Keratinocyte (primary cell): Measurements from ENCODE around the gene SYT8. TPM values are rescaled to one million over a fixed set of nuclear protein-coding genes. Genes with fewer than 3 reads are reported as not detected.

Experiments
- DNase-seq: peaks from one replicate; pipeline ENCODE4 v3.0.0-alpha.2; 2011; ENCODE audit warnings: low read depth, missing footprints, low spot score
- FAIRE-seq: peaks from 2 replicates; lab custom pipeline; 2011; peaks lifted over from hg19 to GRCh38; lab: Jason Lieb, UNC
- H2AFZ ChIP-seq: 2 replicates; pipeline ENCODE4 v1.6.0; 2012; ENCODE audit warnings: low read length, control low read depth, inconsistent platforms; ENCODE audit not compliant: control insufficient read depth
- H3K27ac ChIP-seq: 2 replicates; pipeline ENCODE4 v1.5.1; 2011; ENCODE audit warnings: low read length; ENCODE audit not compliant: control insufficient read depth, insufficient read depth
- H3K27me3 ChIP-seq: 3 replicates; pipeline ENCODE4 v1.6.0; 2011; ENCODE audit warnings: low read length; ENCODE audit not compliant: control insufficient read depth, insufficient read depth; ENCODE audit errors: extremely low read depth
- H3K36me3 ChIP-seq, 2 experiments: 2 replicates in 1 of 2; 3 replicates in 1 of 2; pipeline ENCODE4 v1.5.1; 2011; ENCODE audit warnings: low read length in 2 of 2, mild to moderate bottlenecking in 1 of 2; ENCODE audit not compliant: control insufficient read depth in 2 of 2, insufficient read depth in 2 of 2; ENCODE audit errors: extremely low read depth in 1 of 2
- H3K4me1 ChIP-seq: 3 replicates; pipeline ENCODE4 v1.5.1; 2011; ENCODE audit warnings: low read length; ENCODE audit not compliant: control insufficient read depth, insufficient read depth; ENCODE audit errors: extremely low read depth
- H3K4me2 ChIP-seq: 3 replicates; pipeline ENCODE4 v1.6.0; 2011; ENCODE audit warnings: low read depth, low read length; ENCODE audit not compliant: control insufficient read depth, insufficient read depth; ENCODE audit errors: extremely low read depth
- H3K4me3 ChIP-seq, 3 experiments: fragments of 200-600 bp in 1 of 3; sonication (generic) in 1 of 3; 2 replicates in 2 of 3; 3 replicates in 1 of 3; pipeline ENCODE4 v1.5.1; 2011 to 2016; ENCODE audit warnings: low read length in 3 of 3, mild to moderate bottlenecking in 3 of 3, control low read depth in 2 of 3, inconsistent platforms in 1 of 3, low read depth in 1 of 3, mixed read lengths in 1 of 3, mixed run types in 1 of 3, moderate library complexity in 1 of 3; ENCODE audit not compliant: control insufficient read depth in 2 of 3, insufficient read depth in 2 of 3; ENCODE audit errors: extremely low read depth in 1 of 3
- H3K79me2 ChIP-seq: 2 replicates; pipeline ENCODE4 v1.6.0; 2012; ENCODE audit warnings: low read length; ENCODE audit not compliant: control insufficient read depth, insufficient read depth
- H3K9ac ChIP-seq: 3 replicates; pipeline ENCODE4 v1.6.0; 2011; ENCODE audit warnings: low read length; ENCODE audit not compliant: control insufficient read depth, insufficient read depth; ENCODE audit errors: extremely low read depth
- H3K9me1 ChIP-seq: 3 replicates; pipeline ENCODE4 v1.6.0; 2011; ENCODE audit warnings: low read length; ENCODE audit not compliant: control insufficient read depth, insufficient read depth; ENCODE audit errors: extremely low read depth
- H3K9me3 ChIP-seq: 2 replicates; pipeline ENCODE4 v1.5.1; 2012; ENCODE audit warnings: low read depth, low read length; ENCODE audit not compliant: control insufficient read depth
- H4K20me1 ChIP-seq: 3 replicates; pipeline ENCODE4 v1.6.0; 2011; ENCODE audit warnings: low read length; ENCODE audit not compliant: control insufficient read depth, insufficient read depth; ENCODE audit errors: extremely low read depth
- EZH2 ChIP-seq: IDR thresholded peaks from one replicate; pipeline ENCODE4 v1.6.1; 2012; ENCODE audit warnings: inconsistent platforms, mild to moderate bottlenecking, low read length, moderate library complexity
- dilution Hi-C: fragments of 300-500 bp; cut with MboI; formaldehyde crosslinking; loops from one replicate; pipeline ENCODE4 v1.7.0; 2020; ENCODE audit warnings: low sequenced_read_pairs; ENCODE audit not compliant: extremely low pct_ligation_motif_present
- polyA plus RNA-seq, 5 experiments: library from polyadenylated mRNA; depleted of rRNA in 3 of 5; stranded (reverse) in 3 of 5; stranded (forward) in 1 of 5; unstranded in 1 of 5; fragments of >200 nt; gene quantifications; 1 replicate in 1 of 5; 2 replicates in 3 of 5; 3 replicates in 1 of 5; pipeline versions ENCODE4 v1.2.1 to v1.2.3, GENCODE V29; 2011 to 2012; ENCODE audit warnings: missing spikeins in 2 of 5, low read depth in 1 of 5, low replicate concordance in 1 of 5
- TF ChIP-seq, protein P1 (sequence below), 3 experiments: IDR thresholded peaks in 1 of 3; conservative IDR thresholded peaks in 1 of 3; optimal IDR thresholded peaks in 1 of 3; 2 replicates in 2 of 3; 3 replicates in 1 of 3; pipeline versions ENCODE3 to v1.5.1; 2011; ENCODE audit warnings: low read length in 3 of 3, mild to moderate bottlenecking in 3 of 3, moderate library complexity in 2 of 3, control low read depth in 1 of 3, inconsistent platforms in 1 of 3; ENCODE audit not compliant: insufficient read depth in 2 of 3; ENCODE audit errors: extremely low read depth in 1 of 3

Gene SYT8
- polyA plus RNA-seq, 1 donor (not counting 4 experiments of a cell fraction or from before 2014, with no cell fraction given) = 19.3 TPM

DNA sequence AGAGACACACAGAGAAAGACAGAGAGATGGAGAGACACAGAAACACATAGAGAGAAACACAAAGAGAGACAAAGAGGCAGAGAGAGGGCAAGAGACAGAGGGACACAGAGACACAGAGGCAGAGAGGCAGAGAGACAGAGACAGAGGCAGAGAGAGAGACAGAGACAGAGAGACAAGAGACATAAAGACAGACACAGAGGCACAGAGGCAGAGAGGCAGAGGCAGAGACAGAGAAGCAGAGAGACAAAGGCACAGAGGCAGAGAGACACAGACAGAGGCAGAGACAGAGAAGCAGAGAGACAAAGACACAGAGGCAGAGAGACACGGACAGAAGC is 10.3 kb downstream of the SYT8 start:
- no peak overlapping the region for H3K4me2 ChIP-seq
- peaks cover 32% of the 10 kb centered on the region for H3K4me1 ChIP-seq
- no peak overlapping the region for H3K27ac ChIP-seq
- peak overlapping the region; percentile 62 for H2AFZ ChIP-seq
- H3K79me2 ChIP-seq = no peaks in the 10 kb centered on the region
- H3K9me1 ChIP-seq = no peaks in the 10 kb centered on the region
- TF ChIP-seq, protein P1, sequence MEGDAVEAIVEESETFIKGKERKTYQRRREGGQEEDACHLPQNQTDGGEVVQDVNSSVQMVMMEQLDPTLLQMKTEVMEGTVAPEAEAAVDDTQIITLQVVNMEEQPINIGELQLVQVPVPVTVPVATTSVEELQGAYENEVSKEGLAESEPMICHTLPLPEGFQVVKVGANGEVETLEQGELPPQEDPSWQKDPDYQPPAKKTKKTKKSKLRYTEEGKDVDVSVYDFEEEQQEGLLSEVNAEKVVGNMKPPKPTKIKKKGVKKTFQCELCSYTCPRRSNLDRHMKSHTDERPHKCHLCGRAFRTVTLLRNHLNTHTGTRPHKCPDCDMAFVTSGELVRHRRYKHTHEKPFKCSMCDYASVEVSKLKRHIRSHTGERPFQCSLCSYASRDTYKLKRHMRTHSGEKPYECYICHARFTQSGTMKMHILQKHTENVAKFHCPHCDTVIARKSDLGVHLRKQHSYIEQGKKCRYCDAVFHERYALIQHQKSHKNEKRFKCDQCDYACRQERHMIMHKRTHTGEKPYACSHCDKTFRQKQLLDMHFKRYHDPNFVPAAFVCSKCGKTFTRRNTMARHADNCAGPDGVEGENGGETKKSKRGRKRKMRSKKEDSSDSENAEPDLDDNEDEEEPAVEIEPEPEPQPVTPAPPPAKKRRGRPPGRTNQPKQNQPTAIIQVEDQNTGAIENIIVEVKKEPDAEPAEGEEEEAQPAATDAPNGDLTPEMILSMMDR (optimal IDR thresholded peaks at IDR 0.05 in 1 of 3, IDR thresholded peaks at IDR 0.05 in 1 of 3, conservative IDR thresholded peaks at IDR 0.05 in 1 of 3; ENCODE audit: extremely low read depth in 1 of 3, insufficient read depth in 2 of 3, low read length in 3 of 3) = no peak
- TF ChIP-seq EZH2 = no peak
- H3K9me3 ChIP-seq = no peaks in the 10 kb centered on the region
- H3K9ac ChIP-seq = no peak overlapping the region
- no peaks in the 10 kb centered on the region for H3K27me3 ChIP-seq
- no peak for DNase-seq
- no peaks in the 10 kb centered on the region for H3K36me3 ChIP-seq
- no peaks in the 10 kb centered on the region for H4K20me1 ChIP-seq
- dilution Hi-C loops = no loop called here
- no peak overlapping the region for H3K4me3 ChIP-seq
- FAIRE-seq = peak; percentile 44

DNA sequence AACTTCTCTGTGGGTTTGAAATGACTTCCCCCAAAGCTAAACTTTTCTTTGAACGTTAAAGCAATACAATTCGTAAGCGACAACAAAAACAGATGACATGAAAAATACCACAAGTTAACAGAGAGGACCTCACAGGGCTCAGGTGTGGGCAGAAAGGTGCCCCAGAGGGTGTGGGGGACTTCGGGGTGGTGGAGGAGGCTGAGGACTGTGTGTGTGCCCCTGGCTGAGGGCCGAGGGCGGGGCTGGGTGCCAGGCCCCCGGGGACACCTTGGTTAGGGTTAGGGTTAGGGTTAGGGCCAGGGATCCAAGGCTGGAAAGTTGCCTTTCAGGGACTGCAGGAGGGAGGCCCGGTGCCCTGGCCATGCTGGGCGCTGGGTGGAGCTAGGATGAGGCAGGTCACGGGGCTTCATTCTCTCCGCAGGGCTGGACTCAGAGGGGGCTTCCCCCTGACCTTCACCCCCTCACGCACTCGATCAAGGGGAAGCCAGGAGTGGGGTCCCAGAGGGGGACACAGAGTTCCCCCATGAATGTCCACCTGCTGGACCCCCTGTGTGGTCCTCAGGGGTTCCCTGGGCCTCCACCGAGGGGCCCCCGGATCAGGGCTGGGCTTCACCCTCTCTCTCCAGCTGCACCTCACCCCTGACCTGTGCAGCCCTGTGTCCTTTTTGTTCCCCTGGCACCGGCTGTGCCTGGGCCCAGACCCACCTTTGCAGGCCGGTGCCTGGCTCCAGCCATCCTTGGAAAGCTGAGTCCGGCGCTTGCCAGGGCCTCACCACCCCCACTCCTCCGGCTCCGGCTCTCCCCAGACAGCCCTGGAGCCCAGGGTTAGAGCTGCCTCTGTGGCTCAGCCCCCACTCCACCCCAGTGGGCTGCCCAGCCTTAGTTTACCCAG is 11.0 kb downstream of the SYT8 start:
- Histone ChIP-seq H3K4me2 (no peak overlapping the region), H2AFZ (no peak overlapping the region), H3K9me1 (no peaks in the 10 kb centered on the region), H3K27ac (no peak overlapping the region), H3K4me1 (peaks cover 32% of the 10 kb centered on the region), H3K27me3 (no peaks in the 10 kb centered on the region), H3K9ac (no peak overlapping the region), H3K36me3 (no peaks in the 10 kb centered on the region), H3K79me2 (no peaks in the 10 kb centered on the region), H4K20me1 (no peaks in the 10 kb centered on the region), H3K9me3 (no peaks in the 10 kb centered on the region), H3K4me3 (no peak overlapping the region)
- dilution Hi-C loops = no loop called here
- FAIRE-seq (no peak), DNase-seq (no peak)
- no peak for TF ChIP-seq EZH2
- TF ChIP-seq, protein P1 (optimal IDR thresholded peaks at IDR 0.05 in 1 of 3, IDR thresholded peaks at IDR 0.05 in 1 of 3, conservative IDR thresholded peaks at IDR 0.05 in 1 of 3; ENCODE audit: extremely low read depth in 1 of 3, insufficient read depth in 2 of 3, low read length in 3 of 3) = no peak
